Measurements from ENCODE around the gene GH2. TPM values are rescaled to one million over a fixed set of nuclear protein-coding genes. Genes with fewer than 3 reads are reported as not detected.
"Not testable (repeated sequence)": the region's sequence is repeated elsewhere in the genome, so short reads cannot be mapped to it uniquely, and the experiment has no call there.

The GH2 gene
- total and polyA plus RNA-seq, 10 donors, result not detected

GRCh38 chr17:63892316-63893037, 10.7 kb upstream of the GH2 start:
- not testable (repeated sequence) for DNase-seq

GRCh38 chr17:63889026-63889848, 7.5 kb upstream of the GH2 start:
- TF ChIP-seq CTCF (IDR thresholded peaks at IDR 0.05 in 8 of 11, conservative IDR thresholded peaks at IDR 0.05 in 3 of 11), result peak in 10 of 11 experiments; percentile 14 to 66 (median 42)
- peaks cover 0 to 14% (median 0%) of the 10 kb centered on the region in 6 donors for H3K4me1 ChIP-seq
- 23 to 38% (median 38%) methylated on average over 13 of the region's 13 CpGs for WGBS, 5 donors
- intact Hi-C loops (cut with DNase I; ENCODE audit: low total_unique reads); H3K36me3 ChIP-seq; H3K27me3 ChIP-seq (replicated peaks in 1 of 7); DNase-seq; H3K9me3 ChIP-seq; H3K4me3 ChIP-seq; H3K27ac ChIP-seq: not testable (repeated sequence)

More at GRCh38 chr17:63892316-63893037, 10.7 kb upstream of the GH2 start:
- H3K36me3 ChIP-seq; intact Hi-C loops (cut with DNase I; ENCODE audit: low total_unique reads); H3K4me3 ChIP-seq; H3K27me3 ChIP-seq (replicated peaks in 1 of 7); H3K27ac ChIP-seq; H3K9me3 ChIP-seq: not testable (repeated sequence)
- H3K4me1 ChIP-seq, result peaks cover 0 to 14% (median 0%) of the 10 kb centered on the region in 6 donors
- 76 to 89% (median 81%) methylated on average over 10 to 11 of the region's 11 CpGs for WGBS, 5 donors

GRCh38 chr17:63885119-63885518, 3.4 kb upstream of the GH2 start:
- H3K9me3 ChIP-seq; H3K27me3 ChIP-seq (replicated peaks in 1 of 7); intact Hi-C loops (cut with DNase I; ENCODE audit: low total_unique reads); DNase-seq; H3K27ac ChIP-seq; H3K4me3 ChIP-seq; H3K36me3 ChIP-seq: not testable (repeated sequence)
- 82 to 94% (median 93%) methylated on average over 7 to 11 of the region's 11 CpGs for WGBS, 5 donors
- peaks cover 0 to 17% (median 0%) of the 10 kb centered on the region in 6 donors for H3K4me1 ChIP-seq

GRCh38 chr17:63882626-63883126, 932 bp upstream of the GH2 start:
- intact Hi-C loops (cut with DNase I; ENCODE audit: low total_unique reads), result loop anchor here (2.0 kb wide), 1 partner anchor 18 kb away; no protein-coding TSS in a partner anchor
- not testable (repeated sequence) for H3K27me3 ChIP-seq (replicated peaks in 1 of 7); DNase-seq; H3K4me1 ChIP-seq; H3K9me3 ChIP-seq; H3K36me3 ChIP-seq; H3K4me3 ChIP-seq; H3K27ac ChIP-seq
- WGBS, 5 donors, result 75 to 80% (median 80%) methylated on average over 9 of the region's 9 CpGs

GRCh38 chr17:63881337-63881736, 407 bp downstream of the GH2 start:
- H3K4me3 ChIP-seq; H3K27ac ChIP-seq; DNase-seq; intact Hi-C loops (cut with DNase I; ENCODE audit: low total_unique reads); H3K27me3 ChIP-seq (replicated peaks in 1 of 7); H3K4me1 ChIP-seq; H3K36me3 ChIP-seq; H3K9me3 ChIP-seq: not testable (repeated sequence)
- WGBS, 5 donors, result 75 to 93% (median 78%) methylated on average over 11 of the region's 11 CpGs

GRCh38 chr17:63880706-63881105, 1.0 kb downstream of the GH2 start:
- Histone ChIP-seq H3K36me3 (no peaks in the 10 kb centered on the region), H3K9me3 (no peaks in the 10 kb centered on the region), H3K27me3 (replicated peaks in 1 of 7) (peaks cover 0 to 5% (median 0%) of the 10 kb centered on the region in 7 donors), H3K4me1 (peaks cover 0 to 3% (median 0%) of the 10 kb centered on the region in 6 donors), H3K4me3 (no peak overlapping the region), H3K27ac (no peak overlapping the region)
- TF ChIP-seq CTCF (IDR thresholded peaks at IDR 0.05 in 8 of 11, conservative IDR thresholded peaks at IDR 0.05 in 3 of 11) (no peak), POLR2A (IDR thresholded peaks at IDR 0.05) (no peak), POLR2AphosphoS5 (IDR thresholded peaks at IDR 0.05) (no peak)
- DNase-seq, result no peak
- intact Hi-C loops (cut with DNase I; ENCODE audit: low total_unique reads), result no loop called here
- 83 to 94% (median 85%) methylated on average over 10 to 12 of the region's 12 CpGs for WGBS, 5 donors

- 78 to 87% (median 83%) methylated on average over 9 of the region's 9 CpGs for WGBS, 5 donors
These were observed 3.3 kb downstream of the GH2 start for GRCh38 chr17:63878413-63878812.

GRCh38 chr17:63874693-63875092, 7.1 kb downstream of the GH2 start:
- H3K9me3 ChIP-seq; H3K27me3 ChIP-seq (replicated peaks in 1 of 7); intact Hi-C loops (cut with DNase I; ENCODE audit: low total_unique reads); DNase-seq; H3K4me1 ChIP-seq; H3K27ac ChIP-seq; H3K36me3 ChIP-seq; H3K4me3 ChIP-seq: not testable (repeated sequence)
- 76 to 90% (median 84%) methylated on average over 6 of the region's 6 CpGs for WGBS, 5 donors

More at GRCh38 chr17:63878413-63878812, 3.3 kb downstream of the GH2 start:
- H3K4me1 ChIP-seq; H3K27ac ChIP-seq; DNase-seq; H3K9me3 ChIP-seq; H3K36me3 ChIP-seq; H3K4me3 ChIP-seq; intact Hi-C loops (cut with DNase I; ENCODE audit: low total_unique reads); H3K27me3 ChIP-seq (replicated peaks in 1 of 7): not testable (repeated sequence)

All from spleen (tissue), 11 donors.